GM21723 (cell line): ENCODE results near the gene ANGPTL1.

Experiments
- ATAC-seq: cut with Tn5 transposase; IDR thresholded peaks from one replicate; pipeline ENCODE4 v1.9.1; 2021; ENCODE audit warnings: mild to moderate bottlenecking, moderate library complexity; ENCODE audit not compliant: unreplicated experiment

The ANGPTL1 gene

GRCh38 chr1:178870944-178871343, at the start of gene ANGPTL1:
TSS of gene ANGPTL1 (minus strand) at chr1:178871077. CDS start at chr1:178865776, 5,301 bp downstream.
- no peak for ATAC-seq

- ATAC-seq = no peak
These were observed 48.7 kb upstream of the ANGPTL1 start for GRCh38 chr1:178919581-178919980.

GRCh38 chr1:178918955-178919354, 48.1 kb upstream of the ANGPTL1 start:
- no peak for ATAC-seq

- no peak for ATAC-seq
These were observed 47.4 kb upstream of the ANGPTL1 start for GRCh38 chr1:178918308-178918707.

- ATAC-seq = peak; percentile 56
These were observed 45.7 kb upstream of the ANGPTL1 start for GRCh38 chr1:178916448-178917174.

GRCh38 chr1:178912597-178912996, 41.7 kb upstream of the ANGPTL1 start:
- no peak for ATAC-seq

GRCh38 chr1:178910023-178910422, 39.1 kb upstream of the ANGPTL1 start:
- no peak for ATAC-seq

- ATAC-seq = no peak
These were observed 37.5 kb upstream of the ANGPTL1 start for GRCh38 chr1:178908358-178908757.

GRCh38 chr1:178901482-178902125, 30.7 kb upstream of the ANGPTL1 start:
- no peak for ATAC-seq

GRCh38 chr1:178899402-178899801, 28.5 kb upstream of the ANGPTL1 start:
- ATAC-seq = no peak

- no peak for ATAC-seq
These were observed 27.5 kb upstream of the ANGPTL1 start for GRCh38 chr1:178898401-178898800.

- no peak for ATAC-seq
These were observed 25.1 kb upstream of the ANGPTL1 start for GRCh38 chr1:178895928-178896327.

- ATAC-seq = no peak
These were observed 15.7 kb upstream of the ANGPTL1 start for GRCh38 chr1:178886551-178886950.

GRCh38 chr1:178885869-178886268, 15.0 kb upstream of the ANGPTL1 start:
- no peak for ATAC-seq

GRCh38 chr1:178881950-178882349, 11.1 kb upstream of the ANGPTL1 start:
- ATAC-seq = no peak

- no peak for ATAC-seq
These were observed 7.0 kb upstream of the ANGPTL1 start for GRCh38 chr1:178877896-178878295.

GRCh38 chr1:178875936-178876335, 5.1 kb upstream of the ANGPTL1 start:
- ATAC-seq = no peak

- ATAC-seq = no peak
These were observed 4.1 kb upstream of the ANGPTL1 start for GRCh38 chr1:178874966-178875365.

- ATAC-seq = no peak
These were observed 859 bp upstream of the ANGPTL1 start for GRCh38 chr1:178871551-178872320.

GRCh38 chr1:178870221-178870620, 656 bp downstream of the ANGPTL1 start:
- no peak for ATAC-seq

- no peak for ATAC-seq
These were observed 1.7 kb downstream of the ANGPTL1 start for GRCh38 chr1:178869119-178869697.
